ENCODE measurements around the gene TGM4. TPM values are rescaled to one million over a fixed set of nuclear protein-coding genes. Genes with fewer than 3 reads are reported as not detected.

Gene TGM4
- total and polyA plus RNA-seq, 3 donors from 2014 or later = 0.68 to 1.4 (median 1.1) TPM

DNA sequence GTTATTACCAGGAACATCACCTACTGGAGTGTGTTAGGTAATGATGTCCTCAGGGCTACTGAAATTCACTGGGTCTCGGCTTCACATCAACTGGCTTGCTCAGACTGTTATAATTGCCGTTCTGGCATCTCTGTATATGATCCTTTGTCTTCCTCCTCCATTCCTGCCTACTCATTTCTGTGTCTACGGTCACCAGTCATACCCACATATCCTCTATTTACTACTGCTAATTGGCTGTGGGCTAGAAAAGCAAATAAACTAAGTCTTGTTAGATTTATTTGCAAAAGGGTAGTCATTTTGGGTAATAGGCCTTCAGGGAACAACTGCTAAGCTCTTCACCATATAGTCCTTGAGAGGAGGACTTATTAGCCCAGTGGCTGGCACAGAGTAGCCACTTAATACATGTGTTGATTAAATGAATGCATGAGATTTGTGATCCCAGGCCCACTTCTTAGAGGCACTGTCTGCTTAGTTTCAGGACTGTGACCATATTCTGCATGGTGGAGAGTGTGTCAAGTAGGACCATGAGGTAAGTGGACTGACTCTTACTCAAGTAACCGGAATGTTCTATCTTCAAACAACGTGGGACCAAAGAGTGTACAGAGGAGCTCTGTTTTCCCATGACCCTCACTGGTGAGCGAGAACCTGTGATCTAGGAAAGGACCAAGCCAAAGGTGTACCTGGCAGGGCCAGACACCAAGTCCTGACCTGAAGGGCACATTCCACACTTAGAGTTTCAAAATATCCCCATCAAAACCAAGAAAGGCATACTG is 88.4 kb downstream of the TGM4 start:
- WGBS, 2 donors = 94% methylated on average over 6 of the region's 6 CpGs

DNA sequence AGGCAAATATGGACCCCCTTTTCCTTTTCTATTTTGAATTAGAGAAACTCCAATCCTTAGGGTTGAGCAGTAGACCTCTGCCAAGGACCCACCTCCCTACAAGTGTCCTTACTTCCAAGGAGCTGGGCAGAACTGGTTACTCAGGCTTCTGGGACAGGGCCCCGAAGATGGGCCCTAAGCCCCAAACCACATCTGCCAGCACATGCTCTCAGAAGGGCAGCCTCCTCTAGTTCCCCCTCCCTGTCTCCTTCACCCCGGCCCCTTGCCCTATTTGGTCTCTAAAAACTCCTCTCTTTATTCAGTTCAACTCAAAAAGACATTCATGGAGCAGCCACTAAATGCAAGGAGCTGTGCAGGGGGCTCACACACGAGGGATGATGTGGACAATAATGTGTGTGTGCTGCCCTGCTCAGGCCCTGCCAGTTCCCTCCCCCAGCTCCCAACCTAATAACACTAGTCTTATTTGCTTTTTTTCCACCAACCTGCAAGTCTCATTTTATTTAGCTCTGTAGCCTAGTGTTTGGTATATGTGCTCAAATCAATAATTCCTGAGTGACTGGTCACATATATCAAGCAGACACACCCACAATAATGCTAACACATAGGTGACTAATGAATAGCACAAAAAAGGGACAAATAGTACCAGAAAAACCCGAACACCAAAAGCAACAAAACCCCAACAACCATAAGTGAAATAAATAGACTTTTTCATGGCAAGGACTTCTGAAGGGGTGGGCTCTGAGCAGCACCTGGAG is 89.3 kb downstream of the TGM4 start:
- TF ChIP-seq, protein P1, sequence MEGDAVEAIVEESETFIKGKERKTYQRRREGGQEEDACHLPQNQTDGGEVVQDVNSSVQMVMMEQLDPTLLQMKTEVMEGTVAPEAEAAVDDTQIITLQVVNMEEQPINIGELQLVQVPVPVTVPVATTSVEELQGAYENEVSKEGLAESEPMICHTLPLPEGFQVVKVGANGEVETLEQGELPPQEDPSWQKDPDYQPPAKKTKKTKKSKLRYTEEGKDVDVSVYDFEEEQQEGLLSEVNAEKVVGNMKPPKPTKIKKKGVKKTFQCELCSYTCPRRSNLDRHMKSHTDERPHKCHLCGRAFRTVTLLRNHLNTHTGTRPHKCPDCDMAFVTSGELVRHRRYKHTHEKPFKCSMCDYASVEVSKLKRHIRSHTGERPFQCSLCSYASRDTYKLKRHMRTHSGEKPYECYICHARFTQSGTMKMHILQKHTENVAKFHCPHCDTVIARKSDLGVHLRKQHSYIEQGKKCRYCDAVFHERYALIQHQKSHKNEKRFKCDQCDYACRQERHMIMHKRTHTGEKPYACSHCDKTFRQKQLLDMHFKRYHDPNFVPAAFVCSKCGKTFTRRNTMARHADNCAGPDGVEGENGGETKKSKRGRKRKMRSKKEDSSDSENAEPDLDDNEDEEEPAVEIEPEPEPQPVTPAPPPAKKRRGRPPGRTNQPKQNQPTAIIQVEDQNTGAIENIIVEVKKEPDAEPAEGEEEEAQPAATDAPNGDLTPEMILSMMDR (IDR thresholded peaks at IDR 0.05) = no peak
- TF ChIP-seq POLR2A (IDR thresholded peaks at IDR 0.05) = no peak
- DNase-seq = no peak
- Histone ChIP-seq H3K4me3 (no peak overlapping the region), H3K27me3 (no peaks in the 10 kb centered on the region), H3K9me3 (no peaks in the 10 kb centered on the region), H3K4me1 (no peaks in the 10 kb centered on the region), H3K36me3 (ENCODE audit: low read depth, missing control alignments) (no peaks in the 10 kb centered on the region), H3K27ac (no peak overlapping the region)
- intact Hi-C loops (cut with DNase I; ENCODE audit: low total_unique reads) = no loop called here
- 87 to 89% methylated on average over 4 of the region's 4 CpGs for WGBS, 2 donors

More for the DNA sequence above, 88.4 kb downstream of the TGM4 start:
- no peak for DNase-seq
- Histone ChIP-seq H3K27me3 (no peaks in the 10 kb centered on the region), H3K27ac (no peak overlapping the region), H3K4me3 (no peak overlapping the region), H3K36me3 (ENCODE audit: low read depth, missing control alignments) (no peaks in the 10 kb centered on the region), H3K4me1 (no peaks in the 10 kb centered on the region), H3K9me3 (no peaks in the 10 kb centered on the region)
- TF ChIP-seq, protein P1 (IDR thresholded peaks at IDR 0.05) = no peak
- TF ChIP-seq POLR2A (IDR thresholded peaks at IDR 0.05) = no peak
- intact Hi-C loops (cut with DNase I; ENCODE audit: low total_unique reads) = no loop called here

MicroRNAs within 50 kb of the gene (microRNA counts, 767-probe panel; counts per million panel counts)
- microRNA hsa-miR-564 = 0 to 152 counts per million in 2 donors

Other genes with a start within 250 kb of the TGM4 start
- 10 to 100 TPM; 21.1 to 23.6 TPM for gene ZNF197, start 249.6 kb upstream of the TGM4 start, total RNA-seq
- gene ZNF197, start 249.6 kb upstream of the TGM4 start, polyA plus RNA-seq (ENCODE audit: insufficient read depth, low read depth, low replicate concordance) = 11.9 TPM
- gene ZNF35, start 225.9 kb upstream of the TGM4 start, total RNA-seq = 10 to 100 TPM; 19.8 to 26.6 TPM
- gene ZNF35, start 225.9 kb upstream of the TGM4 start, polyA plus RNA-seq (ENCODE audit: insufficient read depth, low read depth, low replicate concordance) = 20.3 TPM
- gene ZNF502, start 161.9 kb upstream of the TGM4 start, total RNA-seq = 10 to 100 TPM; 10.8 to 13.3 TPM
- 9.0 TPM for gene ZNF502, start 161.9 kb upstream of the TGM4 start, polyA plus RNA-seq (ENCODE audit: insufficient read depth, low read depth, low replicate concordance)
- 10 to 100 TPM; 10.2 to 12.3 TPM for gene ZNF501, start 145.0 kb upstream of the TGM4 start, total RNA-seq
- gene ZNF501, start 145.0 kb upstream of the TGM4 start, polyA plus RNA-seq (ENCODE audit: insufficient read depth, low read depth, low replicate concordance) = 9.2 TPM
- gene KIAA1143, start 113.0 kb upstream of the TGM4 start, total RNA-seq = 10 to 100 TPM; 14.6 to 15.1 TPM
- gene KIAA1143, start 113.0 kb upstream of the TGM4 start, polyA plus RNA-seq (ENCODE audit: insufficient read depth, low read depth, low replicate concordance) = 14.3 TPM
- gene KIF15, start 112.8 kb upstream of the TGM4 start, total RNA-seq = 10 to 100 TPM; 10.1 to 26.5 TPM
- 16.7 TPM for gene KIF15, start 112.8 kb upstream of the TGM4 start, polyA plus RNA-seq (ENCODE audit: insufficient read depth, low read depth, low replicate concordance)
- gene TMEM42, start 12.7 kb upstream of the TGM4 start, total RNA-seq = 10 to 100 TPM; 42.2 to 46.4 TPM
- gene TMEM42, start 12.7 kb upstream of the TGM4 start, polyA plus RNA-seq (ENCODE audit: insufficient read depth, low read depth, low replicate concordance) = 42.2 TPM
- 100 to 1,000 TPM; 122 to 164 TPM for gene ZDHHC3, start 101.6 kb downstream of the TGM4 start, total RNA-seq
- 248 TPM for gene ZDHHC3, start 101.6 kb downstream of the TGM4 start, polyA plus RNA-seq (ENCODE audit: insufficient read depth, low read depth, low replicate concordance)
- gene EXOSC7, start 101.6 kb downstream of the TGM4 start, total RNA-seq = 10 to 100 TPM; 66.3 to 71.5 TPM
- 63.3 TPM for gene EXOSC7, start 101.6 kb downstream of the TGM4 start, polyA plus RNA-seq (ENCODE audit: insufficient read depth, low read depth, low replicate concordance)
- 10 to 100 TPM; 86.6 to 88.8 TPM for gene CLEC3B, start 151.7 kb downstream of the TGM4 start, total RNA-seq
- gene CLEC3B, start 151.7 kb downstream of the TGM4 start, polyA plus RNA-seq (ENCODE audit: insufficient read depth, low read depth, low replicate concordance) = 198 TPM

Measured in testis (tissue), 3 donors.